Left lung (tissue), 10 donors: Measurements from ENCODE around the gene ATXN1. TPM values are rescaled to one million over a fixed set of nuclear protein-coding genes. Genes with fewer than 3 reads are reported as not detected.
"Not testable (repeated sequence)": the region's sequence is repeated elsewhere in the genome, so short reads cannot be mapped to it uniquely, and the experiment has no call there.

Experiments used
- ATAC-seq: fragments of 200-7000 bp; cut with Tn5 transposase; one replicate; pipeline ENCODE4 v1.9.1; 2020; ENCODE audit warnings: moderate library complexity
- DNase-seq, 4 donors: peaks; one replicate each; pipeline ENCODE4 v3.0.0-alpha.2; 2013 to 2020
- H3K27ac ChIP-seq, 2 donors: fragments of 200-600 bp; sonication (generic) in 1 of 2; one replicate each; pipeline versions ENCODE4 v1.5.0 to v1.8.0; 2020 to 2021
- H3K27me3 ChIP-seq, 2 donors: fragments of 200-600 bp; sonication (generic) in 1 of 2; one replicate each; pipeline versions ENCODE4 v1.5.0 to v1.8.0; 2020 to 2021
- H3K36me3 ChIP-seq, 2 donors: fragments of 200-600 bp; sonication (generic) in 1 of 2; one replicate each; pipeline versions ENCODE4 v1.5.0 to v1.8.0; 2020 to 2021
- H3K4me1 ChIP-seq, 2 donors: fragments of 200-600 bp; one replicate each; pipeline ENCODE4 v1.8.0; 2021
- H3K4me3 ChIP-seq, 2 donors: fragments of 200-600 bp; sonication (generic) in 1 of 2; one replicate each; pipeline versions ENCODE4 v1.5.0 to v1.8.0; 2020 to 2021; ENCODE audit warnings: mild to moderate bottlenecking in 1 of 2
- H3K9me3 ChIP-seq, 2 donors: fragments of 200-600 bp; sonication (generic) in 1 of 2; one replicate each; pipeline versions ENCODE4 v1.5.0 to v1.8.0; 2020 to 2021
- CTCF ChIP-seq, 2 donors: fragments of 200-600 bp; sonication (generic) in 1 of 2; IDR thresholded peaks; one replicate each; pipeline versions ENCODE4 v1.5.0 to v1.8.0; 2021; ENCODE audit warnings: antibody characterized with exemption in 2 of 2
- intact Hi-C, 2 donors: fragments of 100-400 bp; cut with DNase I; formaldehyde crosslinking; loops; one replicate each; pipeline versions ENCODE4 v1.11.2 to v1.14.2; 2022
- polyA plus RNA-seq, 6 donors: library from polyadenylated mRNA; unstranded; fragments of 120-200 nt; gene quantifications; one replicate each; pipeline ENCODE4 v1.2.1, GENCODE V29; 2013; ENCODE audit not compliant: insufficient read length in 6 of 6
- total RNA-seq, 2 donors: library from RNA; stranded (reverse); fragmentation: NEBNext Ultra II Directional; extraction: Animal tissue kit (Norgen Biotek cat#: 25700); gene quantifications; one replicate each; pipeline ENCODE4 v1.2.1, GENCODE V29; 2021
- donor health status: DM: no; HTN: yes; CAD: no.
- donor health status: DM: no; HTN: no; CAD: no.

The ATXN1 gene
- total and polyA plus RNA-seq, 8 donors, result 23.3 to 67.4 (median 27.3) TPM

DNA sequence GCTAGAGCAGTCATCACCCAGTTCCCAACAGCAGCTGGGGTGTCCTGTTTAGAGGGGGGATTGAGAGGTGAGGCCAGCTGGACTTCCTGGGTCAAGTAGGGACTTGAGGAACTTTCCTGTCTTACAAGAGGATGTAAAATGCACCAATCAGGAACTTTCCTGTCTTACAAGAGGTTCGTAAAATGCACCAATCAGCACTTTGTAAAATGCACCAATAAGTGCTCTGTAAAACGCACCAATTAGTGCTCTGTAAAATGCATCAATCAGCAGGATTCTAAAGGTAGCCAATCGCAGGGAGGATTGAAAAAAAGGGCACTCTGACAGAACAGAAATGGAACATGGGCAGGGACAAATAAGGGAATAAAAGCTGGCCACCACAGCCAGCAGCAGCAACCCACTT, 297.2 kb downstream of the ATXN1 start:
- H3K4me3 ChIP-seq, result no peak overlapping the region
- no peaks in the 10 kb centered on the region for H3K9me3 ChIP-seq
- no peaks in the 10 kb centered on the region for H3K4me1 ChIP-seq
- H3K36me3 ChIP-seq, result no peaks in the 10 kb centered on the region
- no peak for ATAC-seq
- no peak for DNase-seq
- TF ChIP-seq CTCF (IDR thresholded peaks at IDR 0.05), result no peak
- no peaks in the 10 kb centered on the region for H3K27me3 ChIP-seq
- H3K27ac ChIP-seq, result no peak overlapping the region
- intact Hi-C loops, result no loop called here

- H3K9me3 ChIP-seq, H3K27me3 ChIP-seq, H3K36me3 ChIP-seq, intact Hi-C loops, H3K4me3 ChIP-seq, H3K27ac ChIP-seq, DNase-seq, H3K4me1 ChIP-seq, ATAC-seq: not testable (repeated sequence)
These were observed 298.0 kb downstream of the ATXN1 start for GRCh38 chr6:16463246-16463645.

DNA sequence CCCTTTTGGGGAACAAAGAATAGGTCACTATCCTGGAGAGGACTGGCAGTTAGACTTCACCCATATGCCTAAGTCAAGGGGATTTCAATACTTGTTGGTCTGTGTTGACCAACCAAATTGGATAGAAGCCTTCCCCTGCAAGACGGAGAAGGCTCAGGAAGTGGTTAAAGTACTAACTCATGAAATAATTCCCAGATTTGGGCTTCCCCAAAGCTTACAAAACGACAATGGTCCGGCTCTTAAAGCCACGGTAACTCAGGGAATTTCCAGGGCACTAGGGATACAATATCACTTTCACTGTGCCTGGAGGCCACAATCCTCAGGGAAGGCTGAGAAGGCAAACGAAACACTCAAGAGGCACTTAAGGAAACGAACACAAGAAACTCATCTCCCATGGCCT, 299.8 kb downstream of the ATXN1 start:
- intact Hi-C loops, result no loop called here
- TF ChIP-seq CTCF (IDR thresholded peaks at IDR 0.05), result no peak
- H3K36me3 ChIP-seq, result no peaks in the 10 kb centered on the region

DNA sequence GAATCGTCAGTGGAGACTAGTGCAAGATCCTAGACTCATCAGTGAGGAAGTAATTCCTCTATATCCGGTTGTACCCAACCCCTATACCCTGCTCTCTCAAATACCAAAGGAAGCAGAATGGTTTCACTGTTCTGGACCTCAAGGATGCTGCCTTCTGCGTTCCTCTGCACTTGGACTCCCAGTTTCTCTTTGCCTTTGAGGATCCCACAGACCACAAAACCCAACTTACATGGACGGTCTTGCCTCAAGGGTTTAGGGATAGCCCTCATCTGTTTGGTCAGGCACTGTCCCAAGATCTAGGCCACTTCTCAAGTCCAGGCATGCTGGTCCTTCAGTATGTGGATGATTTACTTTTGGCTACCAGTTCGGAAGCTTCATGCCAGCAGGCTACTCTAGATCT, 301.8 kb downstream of the ATXN1 start:
- H3K4me1 ChIP-seq, intact Hi-C loops, H3K36me3 ChIP-seq, H3K4me3 ChIP-seq, ATAC-seq, H3K27me3 ChIP-seq, H3K9me3 ChIP-seq, DNase-seq, H3K27ac ChIP-seq: not testable (repeated sequence)

More for the DNA sequence above, 299.8 kb downstream of the ATXN1 start:
- DNase-seq (no peak), ATAC-seq (no peak)
- Histone ChIP-seq H3K4me3 (no peak overlapping the region), H3K4me1 (no peaks in the 10 kb centered on the region), H3K27ac (no peak overlapping the region), H3K27me3 (no peaks in the 10 kb centered on the region), H3K9me3 (no peaks in the 10 kb centered on the region)

DNA sequence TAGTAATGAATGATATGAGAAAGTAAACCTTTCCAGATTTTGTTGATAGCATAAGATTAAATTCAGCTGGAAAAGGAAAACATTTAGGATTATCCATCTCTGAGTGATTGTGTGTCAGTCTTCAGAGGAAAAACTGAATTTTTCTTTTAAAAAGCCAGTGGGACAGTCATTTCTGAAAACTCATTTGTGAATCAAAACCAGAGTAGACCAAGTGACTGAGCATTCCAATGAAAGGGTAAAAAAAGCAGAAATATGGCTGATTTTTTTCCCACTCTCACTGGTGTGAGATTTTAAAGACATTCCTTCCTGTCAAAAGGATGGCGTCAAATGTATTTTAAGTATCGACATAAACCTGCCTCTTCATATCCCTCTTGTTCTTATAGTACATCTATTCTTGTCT, 308.9 kb downstream of the ATXN1 start:
- H3K27ac ChIP-seq, result no peak overlapping the region
- no peaks in the 10 kb centered on the region for H3K27me3 ChIP-seq
- DNase-seq (no peak), ATAC-seq (no peak)
- TF ChIP-seq CTCF (IDR thresholded peaks at IDR 0.05), result no peak
- H3K4me1 ChIP-seq, result no peaks in the 10 kb centered on the region
- H3K36me3 ChIP-seq, result no peaks in the 10 kb centered on the region
- H3K4me3 ChIP-seq, result no peak overlapping the region
- H3K9me3 ChIP-seq, result peaks cover 0 to 5% of the 10 kb centered on the region in 2 donors
- intact Hi-C loops, result no loop called here

GRCh38 chr6:16450821-16451220, 310.4 kb downstream of the ATXN1 start:
- Histone ChIP-seq H3K9me3 (peaks cover 0 to 3% of the 10 kb centered on the region in 2 donors), H3K27ac (no peak overlapping the region), H3K27me3 (no peaks in the 10 kb centered on the region), H3K4me3 (no peak overlapping the region), H3K36me3 (no peaks in the 10 kb centered on the region), H3K4me1 (peaks cover 0 to 5% of the 10 kb centered on the region in 2 donors)
- intact Hi-C loops, result no loop called here
- no peak for DNase-seq
- ATAC-seq, result no peak
- no peak for TF ChIP-seq CTCF (IDR thresholded peaks at IDR 0.05)
